HG03432 (cell line): ENCODE measurements around the gene STYXL2.

Source experiments
- ATAC-seq: cut with Tn5 transposase; IDR thresholded peaks from one replicate; pipeline ENCODE4 v1.9.1; 2021; ENCODE audit warnings: mild to moderate bottlenecking, moderate library complexity; ENCODE audit not compliant: unreplicated experiment

The STYXL2 gene

GRCh38 chr1:167105271-167106118 lies 11.6 kb downstream of the STYXL2 start:
- ATAC-seq: peak; percentile 33

- no peak for ATAC-seq
Measured at GRCh38 chr1:167106119-167106461, 12.2 kb downstream of the STYXL2 start.

- no peak for ATAC-seq
Measured at GRCh38 chr1:167107456-167107855, 13.6 kb downstream of the STYXL2 start.

- ATAC-seq: no peak
Measured at GRCh38 chr1:167109125-167109524, 15.2 kb downstream of the STYXL2 start.

GRCh38 chr1:167110586-167110985 lies 16.7 kb downstream of the STYXL2 start:
- ATAC-seq: peak; percentile 62

GRCh38 chr1:167111868-167112709 lies 18.2 kb downstream of the STYXL2 start:
- ATAC-seq: no peak

- ATAC-seq: peak; percentile 56
Measured at GRCh38 chr1:167114725-167115124, 20.9 kb downstream of the STYXL2 start.

- ATAC-seq: no peak
Measured at GRCh38 chr1:167115655-167116054, 21.8 kb downstream of the STYXL2 start.

GRCh38 chr1:167116174-167116573 lies 22.3 kb downstream of the STYXL2 start:
- ATAC-seq: no peak

GRCh38 chr1:167117225-167117624 lies 23.4 kb downstream of the STYXL2 start:
- ATAC-seq: no peak

GRCh38 chr1:167118188-167118587 lies 24.3 kb downstream of the STYXL2 start:
- ATAC-seq: no peak

- ATAC-seq: no peak
Measured at GRCh38 chr1:167119696-167120095, 25.8 kb downstream of the STYXL2 start.

- no peak for ATAC-seq
Measured at GRCh38 chr1:167120899-167121298, 27.0 kb downstream of the STYXL2 start.

- ATAC-seq: no peak
Measured at GRCh38 chr1:167121375-167122120, 27.7 kb downstream of the STYXL2 start.

- no peak for ATAC-seq
Measured at GRCh38 chr1:167122121-167122480, 28.2 kb downstream of the STYXL2 start.

- no peak for ATAC-seq
Measured at GRCh38 chr1:167122568-167122967, 28.7 kb downstream of the STYXL2 start.

GRCh38 chr1:167126317-167126716 lies 32.4 kb downstream of the STYXL2 start:
- ATAC-seq: no peak

GRCh38 chr1:167126811-167127210 lies 32.9 kb downstream of the STYXL2 start:
- no peak for ATAC-seq

GRCh38 chr1:167127236-167127635 lies 33.4 kb downstream of the STYXL2 start:
- no peak for ATAC-seq

- ATAC-seq: no peak
Measured at GRCh38 chr1:167127661-167128060, 33.8 kb downstream of the STYXL2 start.
